HG03066 (cell line): ENCODE measurements around the gene ELMOD3.
"Not testable (repeated sequence)": the region's sequence is repeated elsewhere in the genome, so short reads cannot be mapped to it uniquely, and the experiment has no call there.

Source experiments
- ATAC-seq: cut with Tn5 transposase; IDR thresholded peaks from one replicate; pipeline ENCODE4 v1.9.1; 2021; ENCODE audit warnings: low read depth; ENCODE audit not compliant: unreplicated experiment

ELMOD3 gene

DNA sequence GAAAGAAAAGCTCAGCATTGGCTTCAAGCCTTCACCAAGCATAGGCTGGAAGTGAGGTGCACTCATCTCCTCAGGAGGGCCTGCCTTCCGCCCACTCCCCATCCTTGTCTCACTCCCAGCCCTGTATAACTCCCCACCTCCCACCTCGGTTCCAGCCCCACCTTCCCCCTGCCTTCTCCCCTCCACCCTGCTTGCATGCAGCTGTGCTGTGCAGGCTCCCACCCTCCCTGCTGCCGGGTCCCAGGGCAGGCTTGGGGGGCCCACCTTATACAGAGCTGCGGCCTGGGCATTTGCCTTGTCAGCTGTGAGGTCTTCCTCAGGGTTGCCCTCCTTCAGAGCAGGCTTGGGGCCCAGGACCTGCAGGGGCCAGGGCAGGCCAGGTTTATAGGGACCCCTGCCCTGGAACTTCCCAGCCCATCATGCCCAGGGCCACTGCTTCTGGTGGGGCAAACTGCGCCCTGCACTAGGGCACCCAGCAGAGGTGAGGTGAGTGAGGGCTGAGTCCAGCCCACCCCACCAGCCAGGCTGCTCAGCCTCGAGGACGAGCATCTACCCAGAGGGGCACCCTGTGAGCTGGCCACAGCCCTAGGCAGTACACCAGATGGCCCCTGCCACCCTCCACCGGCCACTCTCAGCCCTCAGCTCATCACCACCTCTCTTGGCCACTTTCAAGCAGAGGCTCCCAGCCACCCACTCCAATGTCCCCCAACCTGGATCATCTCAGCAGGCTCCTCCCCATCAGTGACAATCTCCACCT lies 44.0 kb downstream of the ELMOD3 start:
- ATAC-seq: no peak

DNA sequence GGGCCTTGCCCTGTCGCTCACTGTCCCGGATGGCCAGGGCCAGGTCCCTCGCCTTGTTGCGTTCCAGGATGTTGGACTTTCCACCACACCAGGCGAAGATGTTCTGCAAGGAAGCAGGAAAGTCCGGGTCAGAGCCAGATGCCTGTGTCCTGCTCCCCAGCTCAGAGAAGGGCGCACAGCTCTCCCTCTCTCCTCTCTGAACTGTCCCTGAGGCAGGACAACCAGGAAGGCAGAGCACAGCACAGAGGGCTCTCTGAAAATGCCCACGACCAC lies 44.5 kb downstream of the ELMOD3 start:
- no peak for ATAC-seq

DNA sequence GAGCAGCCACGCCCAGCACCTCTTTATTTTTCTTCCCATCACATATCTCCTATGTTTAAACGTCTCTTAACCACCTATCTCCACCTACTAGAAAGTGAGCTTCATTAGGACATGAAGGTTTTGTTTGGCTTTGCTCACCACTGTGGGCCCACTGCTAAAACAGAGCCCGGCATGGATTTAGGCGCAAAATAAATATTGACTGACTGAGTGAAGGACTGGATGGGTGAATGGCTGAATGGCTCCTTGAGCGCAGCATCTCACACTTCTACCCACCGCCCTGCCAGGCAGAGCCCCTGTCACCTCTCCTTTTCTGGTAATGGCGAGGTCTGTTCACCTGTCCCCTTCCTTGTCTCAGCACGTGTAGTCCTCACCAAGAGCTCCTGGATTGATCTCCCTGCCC lies 45.5 kb downstream of the ELMOD3 start:
- no peak for ATAC-seq

DNA sequence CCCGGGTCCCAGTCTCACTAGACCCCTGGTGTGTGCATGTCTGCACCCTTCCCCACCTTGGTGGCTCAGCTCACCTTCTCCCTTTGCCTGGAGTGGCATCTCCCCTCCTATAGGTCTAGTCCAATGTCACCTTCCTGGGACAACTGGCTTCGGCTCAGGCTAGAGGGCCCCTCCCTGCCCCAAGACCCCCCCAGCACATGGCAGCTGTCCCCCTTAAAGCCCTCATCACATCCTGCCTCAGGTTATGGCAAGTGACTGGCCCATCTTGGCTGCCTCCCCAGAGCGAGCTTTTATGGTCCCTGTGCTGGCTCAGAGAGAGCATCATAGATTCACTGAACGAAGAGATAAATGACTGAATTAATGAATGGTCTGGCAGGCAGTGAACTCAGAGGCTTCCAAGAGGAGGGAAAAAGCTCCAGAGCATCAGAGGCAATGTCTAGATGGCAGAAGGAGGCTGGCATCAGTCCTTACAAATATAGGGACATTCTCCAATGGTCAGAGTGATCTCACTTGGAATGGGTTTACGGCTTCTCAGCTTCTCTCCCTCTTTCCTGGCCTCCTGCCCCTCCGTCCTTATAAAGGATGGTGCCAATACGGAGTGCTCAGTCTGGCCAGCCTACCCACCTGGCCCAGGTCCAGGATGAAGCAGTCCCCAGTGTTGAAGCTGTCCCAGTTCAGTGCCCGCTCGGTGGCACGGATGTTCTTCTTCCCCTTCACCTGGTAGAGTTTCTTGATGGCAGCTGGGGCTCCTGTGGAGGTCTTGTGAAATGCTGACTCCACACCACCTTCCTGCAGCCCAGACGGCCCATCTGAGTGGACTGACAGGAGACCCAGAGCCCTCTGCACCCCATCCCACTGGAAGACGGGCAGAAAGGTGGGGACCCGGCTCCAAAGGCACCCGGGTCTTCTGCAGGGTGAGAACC lies 46.2 kb downstream of the ELMOD3 start:
- no peak for ATAC-seq

DNA sequence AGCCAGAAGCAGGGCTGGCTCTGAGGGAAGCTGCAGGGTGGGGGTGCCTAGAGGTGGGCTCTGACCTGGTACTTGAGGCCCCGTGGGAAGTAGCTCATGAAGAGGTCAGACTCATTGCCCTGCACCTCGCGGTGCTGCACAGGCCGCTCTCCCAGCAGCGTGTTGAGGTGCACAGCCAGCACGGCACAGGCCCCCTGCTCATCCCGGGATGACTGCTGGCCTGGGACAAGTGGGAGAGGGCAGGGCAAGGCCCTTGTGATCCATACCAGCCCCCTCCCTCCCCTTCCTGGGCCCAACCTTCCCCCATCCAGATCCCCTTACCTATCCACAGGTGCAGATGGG lies 46.9 kb downstream of the ELMOD3 start:
- no peak for ATAC-seq

DNA sequence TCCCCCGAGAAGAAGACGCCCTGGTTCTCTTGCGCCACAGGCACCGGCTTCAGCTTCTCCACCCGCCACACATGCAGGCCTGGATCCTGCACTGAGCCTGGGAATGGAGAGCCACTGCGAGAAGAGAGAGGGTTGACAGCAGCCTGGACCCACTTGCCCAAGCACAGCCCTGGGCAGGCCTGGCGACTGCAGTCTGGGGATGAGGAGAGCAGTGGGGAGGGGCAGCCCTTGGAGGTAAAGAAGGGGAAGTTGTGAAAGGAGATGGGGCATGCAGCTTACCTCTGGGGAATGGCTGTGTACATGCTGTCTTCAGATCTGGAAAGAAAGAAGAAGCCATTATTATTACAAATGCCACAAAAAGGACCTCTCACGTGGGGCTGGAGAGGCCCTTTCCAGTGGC lies 47.3 kb downstream of the ELMOD3 start:
- no peak for ATAC-seq

DNA sequence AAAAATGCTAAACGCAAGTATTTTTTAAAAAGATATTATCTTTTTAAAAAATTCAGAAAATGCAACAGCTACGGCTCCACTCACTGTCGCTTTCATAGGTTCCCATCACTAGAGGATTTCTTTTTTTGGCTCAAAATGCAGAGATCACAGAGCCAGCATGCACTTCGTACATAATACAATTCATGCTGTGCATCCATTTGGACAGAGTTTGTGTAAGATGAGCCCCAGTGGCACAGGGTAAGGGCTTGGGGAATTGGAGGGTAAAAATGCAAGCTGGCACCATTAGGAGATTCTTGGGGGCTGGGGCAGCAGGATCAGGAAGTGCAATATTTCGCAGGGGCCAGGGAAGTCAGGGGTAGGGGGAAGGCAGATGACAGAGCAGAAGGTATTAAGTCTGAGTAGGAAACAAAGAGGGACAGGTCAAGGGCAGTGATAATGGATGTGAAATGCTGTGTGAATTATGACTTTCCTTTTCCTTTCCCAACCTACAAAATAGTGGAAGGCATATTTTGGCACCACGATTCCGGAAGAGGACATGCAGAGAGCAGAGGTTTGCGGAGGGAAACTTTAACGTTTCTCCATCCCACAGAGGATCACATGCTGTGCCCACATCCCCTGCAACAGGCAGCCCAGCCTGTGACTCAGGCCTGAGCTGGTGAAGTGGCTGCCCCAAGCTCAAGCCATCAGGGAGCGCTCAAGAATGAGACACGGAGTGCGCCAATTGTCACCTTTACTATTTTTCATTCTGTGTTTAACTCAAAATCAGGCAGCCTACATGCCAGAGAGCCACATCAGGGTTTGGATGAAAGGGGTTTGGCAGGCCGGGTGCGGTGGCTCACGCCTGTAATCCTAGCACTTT lies 50.9 kb downstream of the ELMOD3 start:
- ATAC-seq: peak; percentile 38

DNA sequence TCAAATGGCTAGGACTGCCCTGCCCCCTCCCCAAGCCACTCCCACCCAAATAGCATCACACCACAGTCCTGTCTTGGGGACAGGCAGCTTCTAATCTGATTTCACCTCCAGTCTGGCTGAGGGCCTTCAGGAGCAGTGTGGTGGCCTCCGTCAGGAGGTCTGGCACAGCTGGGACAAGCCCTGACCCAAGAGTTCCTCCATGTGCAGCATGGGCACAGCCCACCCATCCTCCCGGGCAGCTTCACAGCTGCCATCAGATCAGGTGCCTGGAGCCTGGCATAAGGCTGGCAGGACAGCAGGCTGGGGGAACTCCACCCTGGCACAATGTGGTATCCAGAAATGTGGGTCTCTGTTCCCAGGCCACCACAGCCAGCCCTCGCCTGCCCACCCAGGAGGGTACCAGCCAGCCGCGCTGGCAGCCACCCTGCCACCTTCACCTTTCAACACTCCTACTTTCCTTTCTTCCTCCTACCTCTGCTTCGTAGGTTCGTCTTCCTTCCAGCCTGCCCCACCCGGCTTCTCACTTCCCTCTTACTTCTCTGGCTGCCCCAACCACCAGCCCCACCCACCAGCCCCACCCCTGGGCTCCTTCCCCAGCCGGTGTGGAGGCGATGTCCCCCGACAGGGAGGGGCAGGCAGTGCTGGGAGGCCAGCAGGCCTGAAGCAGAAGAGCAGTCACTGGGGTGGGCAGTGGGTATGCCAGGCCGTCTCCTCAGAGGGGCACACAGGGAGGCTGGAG lies 55.4 kb downstream of the ELMOD3 start, which contains the start of gene CAPG:
TSS of gene CAPG (minus strand) at position 522 of the 739 bp plus-strand sequence. CDS start 8,221 bp downstream, outside the sequence.
- peak; percentile 65 for ATAC-seq

DNA sequence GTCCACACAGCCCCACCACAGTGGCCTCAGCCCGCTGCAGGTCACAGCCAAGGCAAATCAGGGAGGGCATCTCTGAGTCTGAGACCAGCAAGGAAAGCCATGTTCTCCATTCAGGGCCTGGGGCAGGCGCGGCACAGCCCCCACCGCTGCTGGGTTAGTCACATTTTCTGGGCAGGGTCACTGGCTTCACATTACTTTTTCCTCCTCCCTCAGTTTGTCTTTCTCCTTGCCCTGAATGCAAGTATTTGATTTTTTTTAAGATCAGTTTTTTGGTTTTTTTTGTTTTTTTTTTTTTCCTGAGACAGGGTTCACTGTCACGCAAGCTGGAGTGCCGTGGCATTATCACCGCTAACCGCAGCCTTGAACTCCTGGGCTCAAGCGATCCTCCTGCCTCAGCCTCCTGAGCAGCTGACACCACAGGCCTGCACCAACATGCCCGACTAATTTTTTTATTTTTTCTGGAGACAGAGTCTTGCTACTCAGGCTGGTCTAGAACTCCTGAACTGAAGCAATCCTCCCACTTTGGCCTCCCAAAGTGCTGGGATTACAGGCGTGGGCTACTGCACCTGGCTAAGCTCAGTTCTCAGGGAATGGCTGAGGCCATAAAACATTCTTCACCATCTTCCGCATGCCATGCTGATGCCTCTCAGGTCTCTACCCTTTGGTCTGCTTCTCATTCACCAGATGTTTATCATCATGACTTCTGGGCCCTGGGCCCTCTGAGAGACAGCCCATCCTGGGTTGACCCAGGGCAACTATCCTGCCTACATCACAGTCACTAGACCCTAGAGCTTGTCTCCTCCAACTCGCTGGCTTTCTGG lies 56.2 kb downstream of the ELMOD3 start:
- ATAC-seq: no peak

DNA sequence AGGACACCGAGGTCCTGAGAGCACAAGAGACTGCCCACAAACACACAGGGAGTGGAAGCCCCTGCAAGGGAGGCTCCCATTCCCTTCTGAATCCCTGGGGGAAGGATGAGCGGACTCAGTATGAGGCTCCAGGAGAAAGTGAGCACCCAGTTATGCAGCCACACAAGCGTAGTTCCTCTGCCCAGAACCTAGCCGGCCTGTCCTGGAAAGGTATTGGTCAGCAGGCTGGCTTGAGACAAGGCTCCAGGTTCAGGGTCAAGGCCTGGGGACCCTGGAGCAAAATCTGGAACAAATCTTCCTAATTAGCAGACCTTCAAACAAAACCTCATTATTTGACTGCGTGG lies 56.8 kb downstream of the ELMOD3 start:
- no peak for ATAC-seq

DNA sequence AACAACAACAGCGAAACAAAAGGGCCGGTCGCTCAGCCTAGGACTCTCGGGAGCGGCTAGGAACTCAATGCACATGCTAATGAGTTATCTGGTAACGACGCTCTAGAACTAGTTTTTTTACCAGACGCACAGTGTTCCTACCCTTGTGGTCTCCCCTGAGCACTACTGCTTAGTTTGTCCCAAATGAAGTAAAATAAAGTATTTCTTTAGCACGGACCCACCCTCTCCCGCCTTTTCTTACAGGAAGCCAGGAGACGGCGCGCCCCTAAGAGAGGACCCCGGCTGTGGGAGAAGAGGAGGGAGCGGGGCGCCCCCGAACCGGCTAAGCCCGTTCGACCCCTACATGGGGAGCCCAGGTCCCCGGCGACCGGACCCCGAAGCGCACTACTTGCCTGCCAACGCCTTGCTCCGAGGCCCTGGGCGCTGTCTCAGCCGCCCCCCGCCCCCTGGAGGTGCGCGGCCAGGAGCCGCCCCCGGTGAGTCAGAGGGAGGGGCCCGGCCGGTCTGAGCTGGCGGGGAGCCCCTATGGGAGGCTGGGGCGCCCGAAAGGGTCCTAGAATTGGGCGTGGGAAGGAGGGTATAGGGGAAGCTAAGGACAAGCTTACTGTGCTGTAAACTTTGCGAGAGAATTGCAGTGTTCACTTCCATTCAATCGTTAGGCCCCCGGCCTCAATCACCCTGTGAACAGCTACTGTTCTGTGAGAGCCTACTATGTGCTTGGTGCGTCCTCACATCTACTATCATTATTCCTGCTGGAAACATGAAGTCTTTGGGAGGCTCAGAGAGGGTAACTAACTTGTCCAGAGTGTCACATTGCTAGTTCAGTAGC lies 59.2 kb downstream of the ELMOD3 start:
- no peak for ATAC-seq

DNA sequence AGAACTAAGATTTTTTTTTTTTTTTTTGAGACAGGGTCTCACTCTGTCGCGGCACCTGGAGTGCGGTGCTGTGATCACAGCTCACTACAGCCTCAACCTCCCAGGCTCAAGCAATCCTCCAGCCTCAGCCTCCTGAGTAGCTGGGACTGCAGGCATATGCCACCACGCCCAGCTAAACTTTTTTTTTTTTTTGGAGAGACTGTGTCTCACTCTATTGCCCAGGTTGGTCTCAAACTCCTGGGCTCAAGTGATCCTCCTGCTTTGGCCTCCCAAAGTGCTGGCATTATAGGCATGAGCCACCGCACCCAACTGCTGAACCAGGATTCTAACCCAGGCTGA lies 59.8 kb downstream of the ELMOD3 start:
- ATAC-seq: not testable (repeated sequence)

DNA sequence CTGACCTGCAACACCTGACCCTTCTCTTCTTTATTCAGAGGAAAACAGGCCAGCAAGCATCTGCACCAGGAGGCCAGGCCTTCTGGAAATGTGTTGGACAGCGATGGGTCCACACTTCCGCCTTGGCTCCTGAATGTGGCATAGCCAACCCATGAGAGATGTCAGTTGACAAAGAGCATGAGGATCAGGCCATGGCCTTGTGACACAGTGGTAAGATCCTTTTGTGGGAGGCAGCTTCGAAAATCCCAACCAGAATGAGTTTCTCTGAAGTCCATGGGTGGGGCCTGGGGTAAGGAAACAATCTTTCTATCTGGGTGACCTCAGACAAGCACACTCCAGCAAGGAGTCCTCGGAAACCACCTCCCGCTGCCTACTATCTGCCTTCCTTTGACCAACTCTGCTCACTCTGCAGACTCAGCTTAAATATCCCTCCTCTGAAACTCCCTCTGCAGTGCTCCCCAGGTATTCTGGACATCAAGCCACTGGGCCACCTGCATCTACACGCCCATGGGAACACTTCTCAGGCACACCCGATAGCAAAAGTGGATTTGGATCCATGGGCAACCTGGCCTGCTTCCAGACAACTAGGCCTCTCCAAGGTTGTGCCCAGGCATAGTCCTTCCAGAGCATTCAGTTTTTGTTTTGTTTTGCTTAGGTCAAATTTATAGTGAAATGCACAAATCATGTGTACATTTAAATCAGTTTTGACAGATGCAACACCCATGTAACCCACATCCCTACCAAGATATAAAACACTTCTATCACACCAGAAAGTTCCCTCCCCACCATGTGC lies 60.4 kb downstream of the ELMOD3 start:
- no peak for ATAC-seq

DNA sequence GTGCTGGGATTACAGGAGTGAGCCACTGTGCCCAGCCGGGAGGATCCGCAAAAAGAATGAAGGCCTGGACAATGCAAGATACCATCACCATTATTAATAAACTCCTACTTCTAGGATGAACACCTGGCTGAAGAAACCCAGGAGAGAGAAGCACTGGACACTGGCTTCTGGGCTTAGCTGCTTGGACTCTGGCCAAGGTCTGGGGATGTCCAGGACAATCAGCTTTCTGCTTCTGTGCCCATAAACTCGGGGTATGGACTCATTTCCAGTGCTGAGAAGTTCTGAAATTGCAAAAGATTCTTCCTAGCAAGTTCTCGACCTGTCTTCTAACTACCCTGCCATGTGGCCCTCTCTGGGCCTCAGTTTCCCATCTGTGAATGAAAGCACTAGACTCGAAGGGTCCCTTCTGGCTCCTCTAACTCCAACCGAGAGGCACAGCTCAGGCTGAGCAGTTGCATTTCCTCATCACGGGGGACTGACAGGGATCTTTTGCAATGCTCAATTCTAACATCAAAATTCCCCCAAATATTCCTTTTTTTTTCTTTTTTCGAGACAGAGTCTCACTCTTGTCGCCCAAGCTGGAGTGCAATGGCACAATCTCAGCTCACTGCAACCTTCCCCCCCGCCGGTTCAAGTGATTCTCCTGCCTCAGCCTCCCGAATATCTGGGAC lies 61.5 kb downstream of the ELMOD3 start:
- no peak for ATAC-seq

DNA sequence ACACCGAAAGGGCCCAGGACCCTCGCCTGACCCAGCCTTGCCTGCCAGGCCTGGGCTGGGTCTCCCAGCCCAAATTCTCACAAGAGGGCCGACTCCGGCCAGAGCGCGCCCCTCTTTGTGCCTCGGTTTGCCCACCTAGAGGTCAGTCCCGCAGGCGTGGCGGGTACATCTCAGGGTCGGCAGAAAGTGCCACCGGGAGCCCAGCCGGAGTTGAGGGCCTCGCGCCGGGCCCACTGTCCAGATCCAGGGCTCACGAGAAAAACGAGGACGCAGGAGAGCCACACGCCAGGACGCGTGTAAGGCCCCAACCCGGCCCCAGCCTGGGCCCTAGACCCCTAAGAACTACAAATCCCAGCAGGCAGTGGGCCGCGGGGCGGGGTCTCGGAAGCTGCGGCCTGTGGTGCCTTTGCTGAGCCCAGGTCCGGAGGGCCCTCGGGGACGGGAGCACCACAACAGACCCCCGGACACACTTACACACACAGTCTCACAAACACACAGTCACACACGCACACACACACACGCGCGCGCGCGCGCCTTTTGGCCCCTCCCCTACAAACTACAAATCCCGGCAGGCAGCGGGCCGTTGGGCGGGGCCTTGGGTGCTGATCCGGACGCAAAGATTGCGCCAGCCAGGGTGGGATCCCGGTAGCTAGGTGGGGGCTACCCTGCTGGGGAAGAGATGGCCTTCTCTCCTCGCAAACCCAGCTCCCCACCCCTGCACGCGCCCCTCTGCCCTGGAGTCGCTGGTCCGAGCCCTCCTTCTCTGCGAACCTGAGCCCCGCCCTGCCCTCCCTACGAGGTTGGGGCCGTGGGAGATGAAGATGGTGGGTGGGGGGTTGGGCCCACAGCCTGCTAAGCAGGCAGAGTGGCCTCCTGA lies 63.8 kb downstream of the ELMOD3 start, which contains the start of gene SH2D6:
TSS of gene SH2D6 (plus strand) at position 583 of the 877 bp plus-strand sequence. CDS start 10,752 bp downstream, outside the sequence.
- peak; percentile 83 for ATAC-seq

DNA sequence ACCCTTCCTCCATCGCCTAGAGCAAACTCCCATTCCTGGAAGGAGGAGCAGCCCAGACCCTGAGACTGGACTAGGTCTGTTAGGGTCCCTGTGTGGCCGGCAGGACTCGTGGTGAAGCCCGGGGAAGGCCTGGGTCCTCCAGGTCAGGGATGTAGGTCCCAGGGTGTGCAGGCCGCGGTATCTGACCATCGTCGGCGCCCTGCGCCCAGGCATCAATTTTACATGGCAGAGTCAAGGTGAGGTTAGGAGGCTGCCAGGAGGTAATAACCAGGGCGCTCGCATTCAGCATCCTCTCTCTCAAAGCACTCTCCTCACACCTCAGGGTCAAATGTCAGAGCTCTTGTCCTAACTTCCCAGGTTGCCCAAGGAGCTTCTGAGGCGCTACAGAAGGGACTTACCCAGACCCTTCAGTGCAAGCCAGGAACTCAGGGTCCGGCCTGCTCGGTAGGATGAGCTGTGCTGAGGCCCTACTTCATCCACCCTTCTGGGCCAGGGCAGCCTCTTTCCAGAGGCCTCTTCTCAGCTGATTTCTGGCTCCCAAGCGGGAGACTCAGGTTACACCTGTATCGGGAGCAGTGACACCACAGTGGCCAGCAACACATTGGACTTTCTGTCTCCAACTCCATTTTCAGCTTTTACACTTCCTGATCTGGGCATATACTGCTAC lies 64.6 kb downstream of the ELMOD3 start:
- ATAC-seq: peak; percentile 6
